Mesenteric fat pad (tissue), 1 donor: ENCODE measurements around the gene PNPLA2. TPM values are rescaled to one million over a fixed set of nuclear protein-coding genes. Genes with fewer than 3 reads are reported as not detected.

ENCODE experiments used
- DNase-seq: peaks from one replicate; pipeline ENCODE4 v3.0.0-alpha.2; 2020; ENCODE audit warnings: low spot score
- total RNA-seq: library from RNA; stranded (reverse); fragmentation: NEBNext Ultra II Directional; extraction: Animal tissue kit (Norgen Biotek cat#: 25700); gene quantifications from one replicate; pipeline ENCODE4 v1.2.1, GENCODE V29; 2021
- donor health status: DM: yes; HTN: yes; CAD: no.

Gene PNPLA2
- total RNA-seq, 1 donor from 2014 or later: 1,877 TPM

GRCh38 chr11:855796-856195, 37.1 kb downstream of the PNPLA2 start:
- DNase-seq: no peak

GRCh38 chr11:856397-856796, 37.7 kb downstream of the PNPLA2 start:
- DNase-seq: no peak

GRCh38 chr11:858053-858761, 39.5 kb downstream of the PNPLA2 start:
- DNase-seq: no peak

DNA sequence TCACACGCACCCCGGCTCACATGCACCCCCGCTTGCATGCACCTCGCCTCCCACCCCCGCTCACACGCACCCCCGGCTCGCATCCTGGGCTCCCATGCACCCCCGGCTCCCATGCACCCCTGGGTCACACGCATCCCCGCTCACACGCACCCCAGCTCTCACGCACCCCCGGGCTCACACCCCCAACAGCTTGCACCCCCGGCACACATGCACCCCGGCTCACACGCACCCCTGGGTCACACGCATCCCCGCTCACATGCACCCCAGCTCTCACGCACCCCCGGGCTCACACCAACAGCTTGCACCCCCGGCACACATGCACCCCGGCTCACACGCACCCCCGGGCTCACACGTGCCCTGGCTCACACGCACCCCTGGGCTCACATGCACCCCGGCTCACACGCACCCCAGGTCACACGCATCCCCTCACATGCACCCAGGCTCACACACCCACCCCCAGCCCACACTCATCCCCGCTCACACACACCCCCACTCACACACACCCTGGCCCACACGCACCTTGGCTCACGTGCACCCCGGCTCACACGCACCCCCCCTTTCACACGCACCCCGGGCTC, 40.1 kb downstream of the PNPLA2 start:
- no peak for DNase-seq

GRCh38 chr11:859394-860131, 40.8 kb downstream of the PNPLA2 start:
- DNase-seq: no peak

DNA sequence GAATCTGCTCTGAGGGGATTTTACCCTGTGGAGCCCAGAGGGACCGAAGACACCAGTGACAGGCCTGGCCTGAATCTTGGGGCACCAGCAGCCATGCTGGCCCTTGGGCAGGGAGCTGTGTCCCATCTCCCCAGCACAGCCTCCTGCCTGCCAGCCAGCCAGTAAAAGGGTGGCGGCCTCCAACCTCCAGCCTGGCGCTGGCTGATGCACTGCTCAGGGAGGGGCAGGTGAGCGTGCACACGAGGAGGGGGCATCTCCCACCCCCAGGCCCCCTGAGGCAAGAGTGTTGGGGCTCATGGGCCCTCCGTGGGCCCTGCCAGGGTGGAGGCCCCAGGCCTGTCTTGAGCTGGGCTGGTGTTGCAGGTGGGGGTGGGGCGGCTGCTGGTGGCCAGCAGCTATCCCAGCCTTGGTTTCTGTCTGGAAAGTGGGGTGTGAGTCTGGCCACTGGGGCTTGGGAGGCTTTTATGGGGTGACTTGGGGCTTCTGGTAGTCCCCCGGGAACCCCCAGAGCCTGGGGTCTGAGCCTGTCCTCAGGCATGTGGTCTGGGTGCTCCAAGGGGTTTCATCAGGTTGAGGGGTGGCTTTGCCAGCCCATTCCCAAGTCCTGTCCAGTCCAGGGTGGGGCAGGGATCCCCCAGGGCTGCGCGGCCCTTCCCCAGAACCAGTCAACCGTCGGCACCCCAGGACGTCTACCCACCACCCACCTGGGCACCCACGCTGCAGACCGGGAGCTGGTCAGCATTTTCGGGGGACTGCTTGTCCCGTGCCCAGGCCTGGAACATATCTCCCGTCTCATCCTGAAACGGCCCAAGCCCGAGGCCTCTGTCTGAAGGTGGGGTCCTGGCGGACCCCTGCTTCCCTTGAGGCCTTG, 41.8 kb downstream of the PNPLA2 start:
- no peak for DNase-seq

DNA sequence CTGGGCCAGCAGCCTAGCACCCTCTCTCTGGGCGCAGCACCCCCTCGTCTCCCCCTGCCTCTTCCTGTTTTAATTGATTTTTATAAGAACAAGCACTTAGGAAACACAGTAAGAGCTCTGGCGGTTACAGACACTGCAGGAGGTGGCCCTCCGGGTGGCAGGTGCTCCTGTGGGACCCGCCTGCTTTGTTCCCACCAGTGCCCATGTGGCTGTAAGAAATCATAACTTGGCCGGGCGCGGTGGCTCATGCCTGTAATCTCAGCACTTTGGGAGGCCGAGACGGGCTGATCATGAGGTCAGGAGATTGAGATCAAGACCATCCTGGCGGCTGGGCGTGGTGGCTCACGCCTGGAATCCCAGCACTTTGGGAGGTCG, 42.4 kb downstream of the PNPLA2 start:
- DNase-seq: no peak

GRCh38 chr11:862081-862661, 43.5 kb downstream of the PNPLA2 start:
- no peak for DNase-seq

DNA sequence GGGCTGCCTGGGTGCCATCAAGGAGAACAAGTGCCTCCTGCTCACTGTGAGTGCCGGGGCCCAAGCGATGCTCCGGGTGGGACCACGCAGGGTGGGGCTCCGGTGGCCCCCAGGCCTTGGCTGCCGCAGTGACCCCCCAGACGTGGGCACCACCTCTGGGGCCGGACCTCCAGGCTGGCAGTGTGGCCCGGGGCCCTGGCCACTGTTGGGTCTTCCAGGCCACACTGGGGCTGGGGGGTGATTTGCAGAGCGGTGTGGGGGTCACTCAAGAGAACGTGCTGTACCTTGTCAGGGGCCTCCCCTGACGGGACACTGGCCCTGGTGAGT, 43.9 kb downstream of the PNPLA2 start:
- DNase-seq: no peak

- DNase-seq: no peak
These were observed 44.6 kb downstream of the PNPLA2 start for GRCh38 chr11:863023-863909.

- DNase-seq: no peak
These were observed 45.5 kb downstream of the PNPLA2 start for GRCh38 chr11:863910-864827.

- DNase-seq: no peak
These were observed 46.2 kb downstream of the PNPLA2 start for GRCh38 chr11:864898-865297.

- DNase-seq: no peak
These were observed 47.0 kb downstream of the PNPLA2 start for GRCh38 chr11:865462-866430.

DNA sequence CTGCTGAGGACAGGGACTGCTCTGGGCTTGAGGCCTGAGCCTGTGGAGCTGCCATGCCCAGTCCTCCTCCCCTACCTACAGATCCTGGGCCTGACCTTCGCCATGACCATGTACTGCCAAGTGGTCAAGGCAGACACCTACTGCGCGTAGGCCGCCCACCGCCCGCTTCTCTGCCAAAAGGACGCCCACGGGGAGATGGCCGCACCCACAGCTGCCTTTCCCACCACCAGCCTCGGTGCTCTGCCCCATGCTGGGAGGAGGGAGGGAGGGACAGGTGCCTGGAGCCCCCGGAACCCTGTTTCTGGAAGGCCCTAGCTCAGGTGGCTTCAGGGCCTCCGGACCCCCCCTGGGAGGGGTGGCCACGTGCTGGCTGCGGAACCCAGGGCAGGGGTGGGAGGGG, 47.8 kb downstream of the PNPLA2 start:
- no peak for DNase-seq

- no peak for DNase-seq
These were observed 49.2 kb downstream of the PNPLA2 start for GRCh38 chr11:867856-868358.

DNA sequence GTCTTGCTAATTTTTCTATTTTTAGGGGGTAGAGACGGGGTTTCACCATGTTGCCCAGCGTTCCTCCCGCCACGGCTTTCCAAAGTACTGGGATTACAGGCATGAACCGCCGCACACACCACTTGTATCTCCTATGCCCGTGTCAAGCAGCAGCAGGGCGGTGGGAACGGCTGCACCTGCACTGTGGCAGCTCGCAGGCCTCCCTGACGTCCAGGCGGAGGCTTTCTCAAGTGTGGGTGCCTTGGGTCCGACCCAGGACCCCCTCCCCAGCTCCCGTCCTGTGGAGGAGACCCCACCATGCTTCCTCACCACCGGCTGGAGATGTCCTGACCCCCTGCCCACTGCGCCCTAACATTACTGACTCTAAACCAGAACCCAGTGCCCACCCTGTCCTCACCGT, 49.7 kb downstream of the PNPLA2 start:
- no peak for DNase-seq

DNA sequence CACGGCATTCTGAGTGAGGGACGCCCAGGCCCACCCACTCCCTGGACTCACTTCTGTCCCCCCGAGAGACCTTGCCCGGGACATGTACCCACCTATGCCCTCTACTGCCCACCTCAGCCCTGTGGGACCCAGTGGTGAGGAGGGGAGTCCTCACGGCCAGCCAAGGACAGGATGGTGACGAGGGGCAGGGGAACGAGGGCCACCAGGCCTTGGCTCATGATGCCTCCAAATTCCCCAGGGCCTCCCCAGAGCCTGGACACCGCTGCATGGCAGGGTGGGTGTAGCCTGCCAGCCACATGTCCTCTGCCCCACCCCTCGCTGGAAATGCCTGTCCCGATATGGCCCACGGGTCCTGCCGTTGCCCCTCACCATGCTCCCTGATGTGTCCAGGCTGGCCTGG, 50.1 kb downstream of the PNPLA2 start:
- DNase-seq: no peak
